Mesenchymal stem cell (in vitro differentiated cells and primary cell): ENCODE data around the gene MLXIP.

Experiments
- DNase-seq: peaks from one replicate; pipeline ENCODE4 v3.0.0-alpha.2; 2013
- H2AFZ ChIP-seq: one replicate; pipeline ENCODE4 v1.6.1; 2013; ENCODE audit warnings: low read depth, mild to moderate bottlenecking, control low read depth, inconsistent platforms, low read length, moderate library complexity
- H2AK5ac ChIP-seq: 2 replicates; pipeline ENCODE4 v1.6.1; 2013; ENCODE audit warnings: low read length, moderate library complexity, mild to moderate bottlenecking, inconsistent platforms; ENCODE audit not compliant: severe bottlenecking
- H2BK120ac ChIP-seq: one replicate; pipeline ENCODE4 v1.6.1; 2013; ENCODE audit warnings: low read depth, mild to moderate bottlenecking, inconsistent platforms, low read length, moderate library complexity
- H2BK12ac ChIP-seq, 2 experiments: one replicate each; pipeline ENCODE4 v1.6.1; 2013; ENCODE audit warnings: inconsistent platforms in 2 of 2, low read length in 2 of 2, mild to moderate bottlenecking in 2 of 2, moderate library complexity in 2 of 2, control low read depth in 1 of 2
- H2BK15ac ChIP-seq: one replicate; pipeline ENCODE4 v1.6.1; 2013; ENCODE audit warnings: mild to moderate bottlenecking, low read depth, inconsistent platforms; ENCODE audit not compliant: poor library complexity, severe bottlenecking
- H2BK5ac ChIP-seq: 2 replicates; pipeline ENCODE4 v1.6.1; 2013; ENCODE audit warnings: low read depth, mild to moderate bottlenecking, low read length, control low read depth, inconsistent platforms; ENCODE audit not compliant: poor library complexity, severe bottlenecking
- H3K14ac ChIP-seq, 2 experiments: one replicate each; pipeline ENCODE4 v1.6.1; 2013; ENCODE audit warnings: inconsistent platforms in 2 of 2, low read length in 2 of 2, control low read depth in 1 of 2, mild to moderate bottlenecking in 1 of 2, moderate library complexity in 1 of 2
- H3K18ac ChIP-seq, 2 experiments: one replicate each; pipeline ENCODE4 v1.6.1; 2013; ENCODE audit warnings: inconsistent platforms in 2 of 2, low read length in 2 of 2, control low read depth in 1 of 2, low read depth in 1 of 2, mild to moderate bottlenecking in 1 of 2
- H3K23ac ChIP-seq, 2 experiments: one replicate each; pipeline ENCODE4 v1.6.1; 2013; ENCODE audit warnings: inconsistent platforms in 2 of 2, low read length in 2 of 2, mild to moderate bottlenecking in 2 of 2, moderate library complexity in 2 of 2, control low read depth in 1 of 2
- H3K27ac ChIP-seq: 2 replicates; pipeline ENCODE4 v1.5.1; 2013; ENCODE audit warnings: mild to moderate bottlenecking, moderate library complexity, low read length, control low read depth, inconsistent platforms; ENCODE audit not compliant: poor library complexity, severe bottlenecking
- H3K27me3 ChIP-seq, 2 experiments: 2 replicates each; pipeline versions ENCODE4 v1.6.1 to v1.7.0; 2013; ENCODE audit warnings: low read length in 2 of 2, mild to moderate bottlenecking in 2 of 2, moderate library complexity in 2 of 2, control low read depth in 1 of 2, inconsistent platforms in 1 of 2; ENCODE audit not compliant: control insufficient read depth in 1 of 2, insufficient read depth in 1 of 2
- H3K36me3 ChIP-seq, 2 experiments: 2 replicates each; pipeline versions ENCODE4 v1.6.1 to v1.7.0; 2013; ENCODE audit warnings: low read length in 2 of 2, control low read depth in 1 of 2, inconsistent platforms in 1 of 2, low read depth in 1 of 2, mild to moderate bottlenecking in 1 of 2; ENCODE audit not compliant: insufficient read depth in 2 of 2, control insufficient read depth in 1 of 2
- H3K4ac ChIP-seq, 2 experiments: one replicate each; pipeline ENCODE4 v1.6.1; 2013; ENCODE audit warnings: inconsistent platforms in 2 of 2, low read length in 2 of 2, mild to moderate bottlenecking in 2 of 2, moderate library complexity in 2 of 2, control low read depth in 1 of 2, low read depth in 1 of 2
- H3K4me1 ChIP-seq: 2 replicates; pipeline ENCODE4 v1.6.1; 2013; ENCODE audit warnings: low read depth, low read length, control low read depth; ENCODE audit not compliant: control insufficient read depth, insufficient read depth
- H3K4me2 ChIP-seq: 2 replicates; pipeline ENCODE4 v1.6.1; 2013; ENCODE audit warnings: low read length, mild to moderate bottlenecking, inconsistent platforms; ENCODE audit not compliant: poor library complexity, severe bottlenecking
- H3K4me3 ChIP-seq, 2 experiments: 2 replicates each; pipeline versions ENCODE4 v1.5.1 to v1.7.0; 2013; ENCODE audit warnings: low read length in 2 of 2, mild to moderate bottlenecking in 2 of 2, control low read depth in 1 of 2, low read depth in 1 of 2; ENCODE audit not compliant: insufficient read depth in 1 of 2
- H3K79me1 ChIP-seq: replicated peaks from 2 replicates; pipeline ENCODE4 v1.6.1; 2013; ENCODE audit warnings: mild to moderate bottlenecking, control low read depth, low read length, inconsistent platforms; ENCODE audit not compliant: poor library complexity, severe bottlenecking
- H3K9ac ChIP-seq: 2 replicates; pipeline ENCODE4 v1.7.0; 2013; ENCODE audit warnings: mild to moderate bottlenecking, low read length, moderate library complexity
- H3K9me3 ChIP-seq: 2 replicates; pipeline ENCODE4 v1.7.0; 2013; ENCODE audit warnings: mild to moderate bottlenecking, low read length; ENCODE audit not compliant: control insufficient read depth
- H4K8ac ChIP-seq: one replicate; pipeline ENCODE4 v1.6.1; 2013; ENCODE audit warnings: inconsistent platforms, mild to moderate bottlenecking, low read length, moderate library complexity
- H4K91ac ChIP-seq: one replicate; pipeline ENCODE4 v1.6.1; 2013; ENCODE audit warnings: mild to moderate bottlenecking, low read length, inconsistent platforms
- WGBS: methylation state at CpG from one replicate; pipeline ENCODE4 v1.1.7; 2013; ENCODE audit warnings: mixed read lengths; 5-methylcytosine and 5-hydroxymethylcytosine counted together

The MLXIP gene

GRCh38 chr12:122043476-122043875 lies 35.1 kb upstream of the MLXIP start:
- Histone ChIP-seq H3K4ac (no peak overlapping the region), H2AFZ (no peak overlapping the region), H3K9ac (no peak overlapping the region), H3K27ac (no peak overlapping the region), H3K4me2 (no peak overlapping the region), H2BK5ac (no peak overlapping the region), H4K8ac (no peak overlapping the region), H3K36me3 (peaks cover 8 to 42% of the 10 kb centered on the region in 2 experiments), H4K91ac (no peak overlapping the region), H3K27me3 (no peaks in the 10 kb centered on the region), H3K18ac (no peak overlapping the region), H3K4me3 (no peak overlapping the region), H3K9me3 (no peaks in the 10 kb centered on the region), H3K23ac (no peak overlapping the region), H2BK12ac (no peak overlapping the region), H3K79me1 (peaks cover 11% of the 10 kb centered on the region), H3K4me1 (peaks cover 20% of the 10 kb centered on the region), H3K14ac (no peak overlapping the region), H2BK15ac (no peak overlapping the region), H2BK120ac (no peak overlapping the region), H2AK5ac (no peak overlapping the region)
- 98% methylated on average over 14 of the region's 15 CpGs for WGBS
- DNase-seq, result no peak

GRCh38 chr12:122045262-122045661 lies 33.3 kb upstream of the MLXIP start:
- Histone ChIP-seq H4K91ac (no peak overlapping the region), H3K79me1 (peaks cover 11% of the 10 kb centered on the region), H3K27me3 (no peaks in the 10 kb centered on the region), H2BK12ac (no peak overlapping the region), H2BK120ac (no peak overlapping the region), H3K18ac (no peak overlapping the region), H3K23ac (no peak overlapping the region), H3K4me3 (no peak overlapping the region), H2BK15ac (no peak overlapping the region), H3K4me2 (no peak overlapping the region), H3K4me1 (peaks cover 18% of the 10 kb centered on the region), H3K4ac (no peak overlapping the region), H3K36me3 (peaks cover 8 to 50% of the 10 kb centered on the region in 2 experiments), H2BK5ac (no peak overlapping the region), H3K9me3 (no peaks in the 10 kb centered on the region), H2AK5ac (no peak overlapping the region), H4K8ac (no peak overlapping the region), H3K27ac (no peak overlapping the region), H3K14ac (no peak overlapping the region), H2AFZ (no peak overlapping the region), H3K9ac (no peak overlapping the region)
- DNase-seq, result no peak
- 98% methylated on average over 7 of the region's 7 CpGs for WGBS

GRCh38 chr12:122046145-122046544 lies 32.4 kb upstream of the MLXIP start:
- H3K14ac ChIP-seq, result no peak overlapping the region
- H3K9me3 ChIP-seq, result no peaks in the 10 kb centered on the region
- H2BK12ac ChIP-seq, result peak overlapping the region in 1 of 2 experiments; percentile 35
- H3K4me2 ChIP-seq, result no peak overlapping the region
- H2BK120ac ChIP-seq, result no peak overlapping the region
- no peak overlapping the region for H3K18ac ChIP-seq
- DNase-seq, result no peak
- H3K36me3 ChIP-seq, result peaks cover 8 to 59% of the 10 kb centered on the region in 2 experiments
- H2AFZ ChIP-seq, result no peak overlapping the region
- H3K4ac ChIP-seq, result no peak overlapping the region
- H2BK15ac ChIP-seq, result no peak overlapping the region
- H3K79me1 ChIP-seq, result peaks cover 10% of the 10 kb centered on the region
- H2AK5ac ChIP-seq, result no peak overlapping the region
- no peak overlapping the region for H3K23ac ChIP-seq
- no peak overlapping the region for H4K8ac ChIP-seq
- no peak overlapping the region for H4K91ac ChIP-seq
- H3K4me1 ChIP-seq, result peaks cover 18% of the 10 kb centered on the region
- H3K27ac ChIP-seq, result no peak overlapping the region
- H3K4me3 ChIP-seq, result no peak overlapping the region
- no peak overlapping the region for H2BK5ac ChIP-seq
- H3K9ac ChIP-seq, result no peak overlapping the region
- H3K27me3 ChIP-seq, result no peaks in the 10 kb centered on the region
- WGBS, result 92% methylated on average over 7 of the region's 7 CpGs

GRCh38 chr12:122048151-122048550 lies 30.4 kb upstream of the MLXIP start:
- WGBS, result 82% methylated on average over 8 of the region's 8 CpGs
- no peaks in the 10 kb centered on the region for H3K9me3 ChIP-seq
- H2BK15ac ChIP-seq, result no peak overlapping the region
- no peak overlapping the region for H4K91ac ChIP-seq
- H3K4ac ChIP-seq, result no peak overlapping the region
- no peak overlapping the region for H2AK5ac ChIP-seq
- H3K27ac ChIP-seq, result no peak overlapping the region
- H3K18ac ChIP-seq, result no peak overlapping the region
- H3K9ac ChIP-seq, result no peak overlapping the region
- DNase-seq, result peak; percentile 58
- H3K4me2 ChIP-seq, result no peak overlapping the region
- H4K8ac ChIP-seq, result no peak overlapping the region
- H3K79me1 ChIP-seq, result peaks cover 10% of the 10 kb centered on the region
- H3K4me1 ChIP-seq, result peaks cover 11% of the 10 kb centered on the region
- peaks cover 8 to 63% of the 10 kb centered on the region in 2 experiments for H3K36me3 ChIP-seq
- no peak overlapping the region for H3K4me3 ChIP-seq
- no peak overlapping the region for H3K23ac ChIP-seq
- H2AFZ ChIP-seq, result no peak overlapping the region
- no peak overlapping the region for H2BK5ac ChIP-seq
- H2BK12ac ChIP-seq, result no peak overlapping the region
- no peaks in the 10 kb centered on the region for H3K27me3 ChIP-seq
- H3K14ac ChIP-seq, result no peak overlapping the region
- no peak overlapping the region for H2BK120ac ChIP-seq
